CD14-positive monocyte (primary cell): ENCODE data around the gene UHRF1. TPM values are rescaled to one million over a fixed set of nuclear protein-coding genes. Genes with fewer than 3 reads are reported as not detected.

Experiments used
- DNase-seq, 3 donors: peaks; one replicate each; pipeline ENCODE4 v3.0.0-alpha.2; 2011 to 2022
- H2AFZ ChIP-seq: 2 replicates; pipeline ENCODE4 v1.6.0; 2012; ENCODE audit warnings: mild to moderate bottlenecking, low read depth, low read length, inconsistent platforms; ENCODE audit not compliant: insufficient read depth, poor library complexity, severe bottlenecking
- H3K27ac ChIP-seq, 2 donors: 1 replicate in 1 of 2; 2 replicates in 1 of 2; pipeline ENCODE4 v1.5.1; 2012 to 2013; ENCODE audit warnings: low read length in 2 of 2, control low read depth in 1 of 2, inconsistent platforms in 1 of 2, low read depth in 1 of 2, mild to moderate bottlenecking in 1 of 2
- H3K27me3 ChIP-seq, 2 donors: one replicate each; pipeline versions ENCODE4 v1.6.0 to v1.6.1; 2011 to 2013; ENCODE audit warnings: low read length in 2 of 2; ENCODE audit not compliant: control insufficient read depth in 2 of 2, insufficient read depth in 2 of 2
- H3K36me3 ChIP-seq, 2 donors: replicated peaks in 1 of 2; 1 replicate in 1 of 2; 2 replicates in 1 of 2; pipeline versions ENCODE4 v1.5.1 to v1.6.1; 2012 to 2013; ENCODE audit warnings: low read length in 2 of 2, control low read depth in 1 of 2, inconsistent platforms in 1 of 2, mild to moderate bottlenecking in 1 of 2; ENCODE audit not compliant: insufficient read depth in 2 of 2, control insufficient read depth in 1 of 2
- H3K4me1 ChIP-seq, 2 donors: 1 replicate in 1 of 2; 2 replicates in 1 of 2; pipeline versions ENCODE4 v1.5.1 to v1.6.1; 2012 to 2013; ENCODE audit warnings: low read length in 2 of 2, control low read depth in 1 of 2, inconsistent platforms in 1 of 2, mild to moderate bottlenecking in 1 of 2, moderate library complexity in 1 of 2; ENCODE audit not compliant: insufficient read depth in 2 of 2, control insufficient read depth in 1 of 2
- H3K4me2 ChIP-seq: replicated peaks from 2 replicates; pipeline ENCODE3; 2012; ENCODE audit warnings: low read length, moderate library complexity, mild to moderate bottlenecking; ENCODE audit not compliant: poor library complexity, severe bottlenecking; ENCODE audit errors: extremely low read depth
- H3K4me3 ChIP-seq, 3 experiments: fragments of 200-600 bp in 1 of 3; sonication (generic) in 1 of 3; replicated peaks in 1 of 3; 1 replicate in 2 of 3; 2 replicates in 1 of 3; pipeline ENCODE4 v1.5.1; 2011 to 2013; ENCODE audit warnings: low read length in 3 of 3, mild to moderate bottlenecking in 3 of 3, control low read depth in 2 of 3, low read depth in 2 of 3, inconsistent platforms in 1 of 3, moderate library complexity in 1 of 3
- H3K79me2 ChIP-seq: 2 replicates; pipeline ENCODE4 v1.6.0; 2012; ENCODE audit warnings: mild to moderate bottlenecking, control low read depth, inconsistent platforms, low read length, moderate library complexity; ENCODE audit not compliant: insufficient read depth
- H3K9ac ChIP-seq: 2 replicates; pipeline ENCODE4 v1.6.0; 2017; ENCODE audit warnings: low read length, mild to moderate bottlenecking; ENCODE audit not compliant: insufficient read depth, poor library complexity, severe bottlenecking
- H3K9me3 ChIP-seq, 2 donors: replicated peaks in 1 of 2; 1 replicate in 1 of 2; 2 replicates in 1 of 2; pipeline versions ENCODE4 v1.5.1 to v1.6.1; 2012 to 2013; ENCODE audit warnings: low read length in 2 of 2, control low read depth in 1 of 2; ENCODE audit not compliant: control insufficient read depth in 1 of 2, insufficient read depth in 1 of 2
- H4K20me1 ChIP-seq: 2 replicates; pipeline ENCODE4 v1.6.0; 2012; ENCODE audit warnings: mild to moderate bottlenecking, low read length, control low read depth, moderate library complexity; ENCODE audit not compliant: insufficient read depth
- H3K27ac Mint-ChIP-seq, 7 donors: one replicate each; pipeline ENCODE4 v1.8.0; 2020; ENCODE audit warnings: mild to moderate bottlenecking in 7 of 7, mixed read lengths in 7 of 7, moderate library complexity in 6 of 7, inconsistent platforms in 2 of 7
- H3K27me3 Mint-ChIP-seq, 3 donors: one replicate each; pipeline ENCODE4 v1.8.0; 2021 to 2022; ENCODE audit warnings: low read depth in 3 of 3, mild to moderate bottlenecking in 3 of 3, mixed read lengths in 3 of 3, moderate library complexity in 3 of 3, inconsistent platforms in 1 of 3
- H3K36me3 Mint-ChIP-seq, 2 donors: one replicate each; pipeline ENCODE4 v1.8.0; 2020; ENCODE audit warnings: mixed read lengths in 2 of 2, inconsistent platforms in 1 of 2, mild to moderate bottlenecking in 1 of 2
- H3K4me1 Mint-ChIP-seq: one replicate; pipeline ENCODE4 v1.8.0; 2020; ENCODE audit warnings: mild to moderate bottlenecking, mixed read lengths
- H3K4me3 Mint-ChIP-seq, 2 donors: one replicate each; pipeline ENCODE4 v1.8.0; 2020; ENCODE audit warnings: mild to moderate bottlenecking in 2 of 2, mixed read lengths in 2 of 2, moderate library complexity in 1 of 2
- H3K9me3 Mint-ChIP-seq, 7 donors: one replicate each; pipeline ENCODE4 v1.8.0; 2020 to 2022; ENCODE audit warnings: mixed read lengths in 7 of 7, mild to moderate bottlenecking in 6 of 7, moderate library complexity in 6 of 7, inconsistent platforms in 2 of 7
- CTCF ChIP-seq: fragments of 200-600 bp; IDR thresholded peaks from one replicate; pipeline ENCODE4 v1.8.0; 2022; ENCODE audit warnings: antibody characterized with exemption, mild to moderate bottlenecking
- WGBS: methylation state at CpG from one replicate; pipeline ENCODE4 v1.1.5; 2013; ENCODE audit warnings: missing lambda C conversion rate; ENCODE audit not compliant: insufficient coverage; 5-methylcytosine and 5-hydroxymethylcytosine counted together
- intact Hi-C, 2 donors: fragments of 100-400 bp; cut with micrococcal nuclease; formaldehyde crosslinking; loops; one replicate each; pipeline versions ENCODE4 v1.15.0 to v1.15.1; 2023
- polyA plus RNA-seq, 3 donors: library from polyadenylated mRNA; depleted of rRNA in 1 of 3; unstranded in 2 of 3; stranded (reverse) in 1 of 3; fragments of 300-500 nt in 2 of 3; fragments of >200 nt in 1 of 3; fragmentation: Illumina TruSeq in 2 of 3; gene quantifications; 1 replicate in 2 of 3; 2 replicates in 1 of 3; pipeline ENCODE4 v1.2.3, GENCODE V29; 2012 to 2021

Gene UHRF1
- polyA plus RNA-seq, 3 donors = 0.06 to 0.77 (median 0.63) TPM

- peaks cover 8 to 10% of the 10 kb centered on the region in 2 donors for H3K36me3 Mint-ChIP-seq
- H3K27ac Mint-ChIP-seq = peak within 1 kb of the TSS in 3 of 7 donors; percentile 23 to 81 (median 76)
These were observed 6.5 kb upstream of the UHRF1 start, which contains the start of gene ARRDC5 for GRCh38 chr19:4902796-4903195. Gene ARRDC5, minus strand, starts transcription at chr19:4902896. Its CDS starts 71 bp downstream, at chr19:4902825.

GRCh38 chr19:4904481-4904880 is 4.8 kb upstream of the UHRF1 start:
- Histone ChIP-seq H4K20me1 (peaks cover 44% of the 10 kb centered on the region), H3K27ac (no peak overlapping the region), H3K79me2 (peaks cover 17% of the 10 kb centered on the region), H3K4me3 (no peak overlapping the region), H3K4me1 (peaks cover 20 to 34% of the 10 kb centered on the region in 2 donors), H3K36me3 (peaks cover 0 to 6% of the 10 kb centered on the region in 2 donors), H3K27me3 (no peaks in the 10 kb centered on the region), H2AFZ (no peak overlapping the region), H3K9me3 (no peaks in the 10 kb centered on the region), H3K4me2 (no peak overlapping the region), H3K9ac (no peak overlapping the region)
- Mint-ChIP-seq H3K9me3 (peaks cover 0 to 7% (median 0%) of the 10 kb centered on the region in 7 donors), H3K27me3 (no peaks in the 10 kb centered on the region), H3K27ac (no peak overlapping the region), H3K36me3 (peaks cover 8 to 11% of the 10 kb centered on the region in 2 donors), H3K4me3 (no peak overlapping the region), H3K4me1 (peaks cover 38% of the 10 kb centered on the region)
- DNase-seq = no peak
- 100% methylated on average over 1 of the region's 3 CpGs for WGBS
- no peak for TF ChIP-seq CTCF
- intact Hi-C loops = no loop called here

More at GRCh38 chr19:4902796-4903195, 6.5 kb upstream of the UHRF1 start, which contains the start of gene ARRDC5:
- H3K9ac ChIP-seq = no peak within 1 kb of the TSS
- H3K4me1 ChIP-seq = peaks cover 15 to 26% of the 10 kb centered on the region in 2 donors
- 67% methylated on average over 1 of the region's 7 CpGs for WGBS
- peaks cover 27% of the 10 kb centered on the region for H4K20me1 ChIP-seq
- H3K4me3 Mint-ChIP-seq = no peak within 1 kb of the TSS
- H3K9me3 Mint-ChIP-seq = peaks cover 0 to 7% (median 0%) of the 10 kb centered on the region in 7 donors
- H3K27me3 ChIP-seq = no peaks in the 10 kb centered on the region
- H3K27me3 Mint-ChIP-seq = no peaks in the 10 kb centered on the region
- no peak within 1 kb of the TSS for H2AFZ ChIP-seq
- peaks cover 4% of the 10 kb centered on the region for H3K79me2 ChIP-seq
- peak within 1 kb of the TSS in 1 of 2 donors; percentile 3 for H3K27ac ChIP-seq
- H3K36me3 ChIP-seq = peaks cover 0 to 6% of the 10 kb centered on the region in 2 donors
- H3K4me1 Mint-ChIP-seq = peaks cover 32% of the 10 kb centered on the region
- H3K4me2 ChIP-seq = no peak within 1 kb of the TSS
- no peak within 1 kb of the TSS for H3K4me3 ChIP-seq
- H3K9me3 ChIP-seq = no peaks in the 10 kb centered on the region
- no peak for TF ChIP-seq CTCF
- DNase-seq = no peak
- intact Hi-C loops = no loop called here
